Esophagus squamous epithelium (tissue), 5 donors: Measurements from ENCODE around the gene TMEFF1. TPM values are rescaled to one million over a fixed set of nuclear protein-coding genes. Genes with fewer than 3 reads are reported as not detected.
"Not testable (repeated sequence)": the region's sequence is repeated elsewhere in the genome, so short reads cannot be mapped to it uniquely, and the experiment has no call there.

Source experiments
- DNase-seq: peaks from one replicate; lab custom pipeline; 2025; lab: John Stamatoyannopoulos, UW
- H3K27ac ChIP-seq, 4 donors: fragments of 200-600 bp; sonication (generic); one replicate each; pipeline ENCODE4 v1.5.1; 2016 to 2019; ENCODE audit warnings: mild to moderate bottlenecking in 1 of 4
- H3K27me3 ChIP-seq, 4 donors: fragments of 200-600 bp; sonication (generic); 1 replicate in 3 of 4; 2 replicates in 1 of 4; pipeline versions ENCODE4 v1.5.1 to v1.6.0; 2017 to 2021; ENCODE audit warnings: antibody characterized with exemption in 1 of 4
- H3K36me3 ChIP-seq, 3 donors: fragments of 200-600 bp; sonication (generic); one replicate each; pipeline ENCODE4 v1.5.1; 2016 to 2019
- H3K4me1 ChIP-seq, 3 donors: fragments of 200-600 bp; sonication (generic); one replicate each; pipeline ENCODE4 v1.5.1; 2017 to 2019
- H3K4me3 ChIP-seq, 4 donors: fragments of 200-600 bp; sonication (generic); 1 replicate in 3 of 4; 2 replicates in 1 of 4; pipeline ENCODE4 v1.5.1; 2016 to 2019; ENCODE audit warnings: mild to moderate bottlenecking in 2 of 4, moderate library complexity in 1 of 4
- H3K9me3 ChIP-seq, 3 donors: fragments of 200-600 bp; sonication (generic); one replicate each; pipeline ENCODE4 v1.5.1; 2016 to 2019
- POLR2A ChIP-seq, 4 donors: fragments of 450-650 bp; IDR thresholded peaks; one replicate each; pipeline ENCODE4 v1.6.1; 2017; ENCODE audit warnings: antibody characterized with exemption in 4 of 4, mild to moderate bottlenecking in 4 of 4, moderate library complexity in 3 of 4
- WGBS, 2 donors: methylation state at CpG; one replicate each; pipeline ENCODE4 v1.1.5; 2018; 5-methylcytosine and 5-hydroxymethylcytosine counted together
- intact Hi-C: fragments of 100-400 bp; cut with DNase I; formaldehyde crosslinking; loops from one replicate; pipeline ENCODE4 v1.15.0; 2022
- total RNA-seq, 4 donors: library from RNA; depleted of rRNA; stranded (reverse); fragments of >200 nt; gene quantifications; one replicate each; pipeline ENCODE4 v1.1.0, GENCODE V29; 2016
- TF ChIP-seq, protein P1 (sequence below), 6 experiments: fragments of 450-650 bp in 4 of 6; fragments of 200-600 bp in 2 of 6; sonication (generic) in 2 of 6; IDR thresholded peaks; one replicate each; pipeline ENCODE4 v1.5.1; 2016 to 2019; ENCODE audit warnings: antibody characterized with exemption in 6 of 6, mild to moderate bottlenecking in 4 of 6, moderate library complexity in 4 of 6
- donor health status: DM: yes; HTN: yes; CAD: no.

Gene TMEFF1
- total RNA-seq, 4 donors from 2014 or later, result 0.57 TPM; not detected in 3

DNA sequence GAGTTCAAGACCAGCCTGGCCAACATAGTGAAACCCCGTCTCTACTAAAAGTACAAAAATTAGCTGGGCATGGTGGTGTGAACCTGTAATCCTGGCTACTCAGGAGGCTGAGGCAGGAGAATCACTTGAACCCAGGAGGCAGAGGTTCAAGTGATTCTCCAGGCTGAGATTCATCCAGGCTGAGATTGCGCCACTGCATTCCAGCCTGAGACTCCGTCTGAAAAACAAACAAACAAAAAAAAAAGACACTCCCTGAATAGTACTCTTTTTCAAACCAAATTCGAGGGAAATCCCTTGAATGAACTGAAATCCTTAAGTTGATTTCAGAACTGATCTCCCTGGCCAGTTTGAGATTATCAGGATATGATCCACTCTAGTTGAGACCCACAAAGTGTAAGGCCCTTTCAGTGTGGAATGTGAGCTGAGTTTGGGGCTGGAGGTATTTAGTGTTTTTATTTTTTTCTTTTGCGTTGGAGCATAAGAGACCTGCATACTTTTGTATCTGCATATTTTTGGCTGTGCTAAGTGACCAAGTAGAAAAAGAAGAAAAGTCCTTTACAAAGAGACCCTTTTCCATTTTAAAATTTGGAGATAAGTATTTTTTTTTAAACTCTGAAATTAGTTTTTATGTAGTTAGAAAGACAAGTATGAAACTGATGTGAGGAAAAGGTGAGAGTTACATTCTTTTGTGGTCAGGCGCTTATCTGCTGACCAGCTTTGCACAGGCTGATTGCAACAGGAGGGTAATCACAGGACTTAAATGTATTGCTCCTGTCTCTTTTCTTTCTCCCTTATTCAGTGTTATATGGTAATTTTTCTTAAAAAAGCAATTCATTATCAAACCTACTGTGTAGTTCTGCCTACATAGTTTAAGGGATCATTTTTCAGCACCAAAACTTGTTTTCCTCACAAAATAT, 42.9 kb downstream of the TMEFF1 start:
- Histone ChIP-seq H3K4me1 (no peaks in the 10 kb centered on the region), H3K27me3 (no peaks in the 10 kb centered on the region), H3K9me3 (no peaks in the 10 kb centered on the region), H3K4me3 (no peak overlapping the region), H3K36me3 (no peaks in the 10 kb centered on the region), H3K27ac (no peak overlapping the region)
- 68 to 71% methylated on average over 5 to 6 of the region's 6 CpGs for WGBS, 2 donors
- DNase-seq, result no peak
- intact Hi-C loops, result no loop called here
- TF ChIP-seq POLR2A (IDR thresholded peaks at IDR 0.05), result no peak
- TF ChIP-seq, protein P1, sequence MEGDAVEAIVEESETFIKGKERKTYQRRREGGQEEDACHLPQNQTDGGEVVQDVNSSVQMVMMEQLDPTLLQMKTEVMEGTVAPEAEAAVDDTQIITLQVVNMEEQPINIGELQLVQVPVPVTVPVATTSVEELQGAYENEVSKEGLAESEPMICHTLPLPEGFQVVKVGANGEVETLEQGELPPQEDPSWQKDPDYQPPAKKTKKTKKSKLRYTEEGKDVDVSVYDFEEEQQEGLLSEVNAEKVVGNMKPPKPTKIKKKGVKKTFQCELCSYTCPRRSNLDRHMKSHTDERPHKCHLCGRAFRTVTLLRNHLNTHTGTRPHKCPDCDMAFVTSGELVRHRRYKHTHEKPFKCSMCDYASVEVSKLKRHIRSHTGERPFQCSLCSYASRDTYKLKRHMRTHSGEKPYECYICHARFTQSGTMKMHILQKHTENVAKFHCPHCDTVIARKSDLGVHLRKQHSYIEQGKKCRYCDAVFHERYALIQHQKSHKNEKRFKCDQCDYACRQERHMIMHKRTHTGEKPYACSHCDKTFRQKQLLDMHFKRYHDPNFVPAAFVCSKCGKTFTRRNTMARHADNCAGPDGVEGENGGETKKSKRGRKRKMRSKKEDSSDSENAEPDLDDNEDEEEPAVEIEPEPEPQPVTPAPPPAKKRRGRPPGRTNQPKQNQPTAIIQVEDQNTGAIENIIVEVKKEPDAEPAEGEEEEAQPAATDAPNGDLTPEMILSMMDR (IDR thresholded peaks at IDR 0.05), result no peak

- H3K27ac ChIP-seq, result no peak overlapping the region
- no peaks in the 10 kb centered on the region for H3K27me3 ChIP-seq
- H3K4me3 ChIP-seq, result no peak overlapping the region
- no peaks in the 10 kb centered on the region for H3K36me3 ChIP-seq
- H3K9me3 ChIP-seq, result no peaks in the 10 kb centered on the region
- DNase-seq, result no peak
- TF ChIP-seq POLR2A (IDR thresholded peaks at IDR 0.05), result no peak
- TF ChIP-seq, protein P1 (IDR thresholded peaks at IDR 0.05), result no peak
- no peaks in the 10 kb centered on the region for H3K4me1 ChIP-seq
- 71 to 82% methylated on average over 3 of the region's 3 CpGs for WGBS, 2 donors
- intact Hi-C loops, result no loop called here
Measured at GRCh38 chr9:100521282-100521681, 48.3 kb downstream of the TMEFF1 start.

DNA sequence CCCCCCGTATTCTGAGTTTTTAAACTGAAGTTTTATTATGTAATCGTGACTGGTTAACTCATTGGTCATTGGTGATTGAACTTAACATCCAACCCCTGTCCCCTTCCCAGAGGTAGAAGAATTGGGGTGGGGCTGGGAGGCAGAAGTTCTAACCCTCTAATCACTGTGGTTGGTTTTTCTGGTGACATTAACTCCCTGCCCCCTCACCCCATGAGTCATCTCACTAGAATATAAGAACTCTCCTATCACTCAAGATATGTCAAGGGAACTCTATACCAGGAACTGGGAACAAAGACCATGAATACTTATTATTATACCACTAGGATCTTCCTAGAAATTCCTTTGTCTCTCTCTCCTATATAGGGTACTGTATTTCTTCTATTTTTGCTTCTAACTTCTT, 52.6 kb downstream of the TMEFF1 start:
- TF ChIP-seq POLR2A (IDR thresholded peaks at IDR 0.05), result no peak
- TF ChIP-seq, protein P1 (IDR thresholded peaks at IDR 0.05), result no peak
- no peaks in the 10 kb centered on the region for H3K27me3 ChIP-seq
- DNase-seq, result no peak
- no peak overlapping the region for H3K4me3 ChIP-seq
- 96 to 100% methylated on average over 2 of the region's 2 CpGs for WGBS, 2 donors
- no peaks in the 10 kb centered on the region for H3K36me3 ChIP-seq
- intact Hi-C loops, result no loop called here
- no peaks in the 10 kb centered on the region for H3K4me1 ChIP-seq
- no peaks in the 10 kb centered on the region for H3K9me3 ChIP-seq
- H3K27ac ChIP-seq, result no peak overlapping the region

GRCh38 chr9:100527180-100527794, 54.3 kb downstream of the TMEFF1 start:
- H3K36me3 ChIP-seq, H3K27ac ChIP-seq, H3K4me3 ChIP-seq, H3K27me3 ChIP-seq, H3K9me3 ChIP-seq, DNase-seq, intact Hi-C loops, H3K4me1 ChIP-seq: not testable (repeated sequence)
- 88 to 95% methylated on average over 21 of the region's 30 CpGs for WGBS, 2 donors

GRCh38 chr9:100534401-100534800, 61.5 kb downstream of the TMEFF1 start:
- DNase-seq, result no peak
- Histone ChIP-seq H3K36me3 (no peaks in the 10 kb centered on the region), H3K9me3 (no peaks in the 10 kb centered on the region), H3K27ac (no peak overlapping the region), H3K4me3 (no peak overlapping the region), H3K4me1 (no peaks in the 10 kb centered on the region), H3K27me3 (no peaks in the 10 kb centered on the region)
- TF ChIP-seq, protein P1 (IDR thresholded peaks at IDR 0.05), result no peak
- no peak for TF ChIP-seq POLR2A (IDR thresholded peaks at IDR 0.05)
- intact Hi-C loops, result no loop called here
- 82 to 87% methylated on average over 4 of the region's 4 CpGs for WGBS, 2 donors
